ENCODE data around the gene MLLT3.

- no peak for TF ChIP-seq CTCF (IDR thresholded peaks at IDR 0.05; ENCODE audit: borderline replicate concordance, extremely low read depth, low read length, poor library complexity, severe bottlenecking)
- TF ChIP-seq EZH2 (IDR thresholded peaks at IDR 0.05; ENCODE audit: borderline replicate concordance, low read depth, low read length, severe bottlenecking): no peak
These were observed 15.6 kb downstream of the MLLT3 start for GRCh38 chr9:20606652-20607051.

All from DND-41 (cell line).